Caco-2 (cell line): Measurements from ENCODE around the gene IL2RA. TPM values are rescaled to one million over a fixed set of nuclear protein-coding genes. Genes with fewer than 3 reads are reported as not detected.

ENCODE experiments used
- Bru-seq: library from RNA; stranded (reverse); fragments of 400-500 nt; gene quantifications from one replicate; lab custom pipeline; 2021; lab: Mats Ljungman, UMichigan
- BruChase-seq, 2 experiments: library from RNA; stranded (reverse); fragments of 400-500 nt; gene quantifications; one replicate each; lab custom pipeline; 2021; lab: Mats Ljungman, UMichigan
- BruUV-seq: library from RNA; stranded (reverse); fragments of 400-500 nt; replicated peaks from 2 replicates; lab custom pipeline; 2021; lab: Mats Ljungman, UMichigan
- CTCF ChIA-PET: fragments of 300-600 bp; sonication (Branson Sonifier 250); formaldehyde crosslinking; loops from one replicate; lab custom pipeline; 2022; ENCODE audit warnings: antibody characterized with exemption; lab: Charles Lee
- POLR2A ChIA-PET: fragments of 300-600 bp; sonication (Branson Sonifier 250); formaldehyde crosslinking; loops from one replicate; lab custom pipeline; 2022; ENCODE audit warnings: antibody characterized with exemption; lab: Charles Lee
- DNase-seq, 2 experiments: peaks; one replicate each; pipeline versions ENCODE4 v3.0.0 to v3.0.0-alpha.2; 2020 to 2022
- H3K27me3 ChIP-seq: replicated peaks from 2 replicates; pipeline ENCODE4 v1.6.0; 2011; ENCODE audit warnings: low read length; ENCODE audit not compliant: control insufficient read depth, insufficient read depth
- H3K36me3 ChIP-seq: 2 replicates; pipeline ENCODE4 v1.5.1; 2011; ENCODE audit warnings: low read length; ENCODE audit not compliant: control insufficient read depth, insufficient read depth
- H3K4me1 ChIP-seq: fragments of 250-450 bp; sonication (Bioruptor Pico); 2 replicates; pipeline ENCODE4 v1.5.1; 2020; ENCODE audit warnings: mild to moderate bottlenecking
- H3K4me3 ChIP-seq: 2 replicates; pipeline ENCODE4 v1.5.1; 2011; ENCODE audit warnings: low read depth, mild to moderate bottlenecking, control low read depth, low read length
- H3K9me3 ChIP-seq: fragments of 250-450 bp; sonication (Bioruptor Pico); 2 replicates; pipeline ENCODE4 v1.5.1; 2020; ENCODE audit warnings: mild to moderate bottlenecking, moderate library complexity
- H3K27ac Mint-ChIP-seq: one replicate; pipeline ENCODE4 v1.8.0; 2022; ENCODE audit warnings: mixed read lengths; ENCODE audit not compliant: unreplicated experiment
- H3K27me3 Mint-ChIP-seq: one replicate; pipeline ENCODE4 v1.8.0; 2022; ENCODE audit warnings: mixed read lengths; ENCODE audit not compliant: insufficient read depth, unreplicated experiment
- H3K36me3 Mint-ChIP-seq: one replicate; pipeline ENCODE4 v1.8.0; 2022; ENCODE audit warnings: mild to moderate bottlenecking, mixed read lengths; ENCODE audit not compliant: insufficient read depth, unreplicated experiment
- H3K4me1 Mint-ChIP-seq: one replicate; pipeline ENCODE4 v1.8.0; 2022; ENCODE audit warnings: low read depth, mixed read lengths; ENCODE audit not compliant: unreplicated experiment
- H3K4me3 Mint-ChIP-seq: one replicate; pipeline ENCODE4 v1.8.0; 2022; ENCODE audit warnings: mild to moderate bottlenecking, moderate library complexity, mixed read lengths; ENCODE audit not compliant: unreplicated experiment
- H3K9me3 Mint-ChIP-seq: one replicate; pipeline ENCODE4 v1.8.0; 2022; ENCODE audit warnings: mixed read lengths; ENCODE audit not compliant: unreplicated experiment
- intact Hi-C: fragments of 100-400 bp; cut with micrococcal nuclease; formaldehyde crosslinking; loops from one replicate; pipeline ENCODE4 v1.10.0; 2022; ENCODE audit not compliant: unreplicated experiment
- long read RNA-seq: library from polyadenylated mRNA; stranded (forward); transcript quantifications from one replicate; pipeline ENCODE4 v2.0.0, GENCODE V29; 2022
- total RNA-seq: library from RNA; stranded (reverse); gene quantifications from 2 replicates; pipeline ENCODE4 v1.2.3, GENCODE V29; 2022
- TF ChIP-seq, protein P1 (sequence below), 2 experiments: fragments of 200-600 bp in 1 of 2; IDR thresholded peaks; 1 replicate in 1 of 2; 2 replicates in 1 of 2; pipeline versions ENCODE4 v1.5.1 to v1.8.0; 2011 to 2022; ENCODE audit warnings: antibody characterized with exemption in 1 of 2, control low read depth in 1 of 2, inconsistent platforms in 1 of 2, low read depth in 1 of 2, low read length in 1 of 2, mild to moderate bottlenecking in 1 of 2, moderate library complexity in 1 of 2; ENCODE audit not compliant: insufficient read depth in 1 of 2, severe bottlenecking in 1 of 2, unreplicated experiment in 1 of 2

Gene IL2RA
- total RNA-seq (not detected in 2 replicates), Bru-seq, nascent RNA (not detected), BruChase-seq, experiment 1, labeled RNA remaining after a 2-hour chase (not detected), BruChase-seq, experiment 2, labeled RNA remaining after a 6-hour chase (not detected)
- long read RNA-seq, result 0 reads

DNA sequence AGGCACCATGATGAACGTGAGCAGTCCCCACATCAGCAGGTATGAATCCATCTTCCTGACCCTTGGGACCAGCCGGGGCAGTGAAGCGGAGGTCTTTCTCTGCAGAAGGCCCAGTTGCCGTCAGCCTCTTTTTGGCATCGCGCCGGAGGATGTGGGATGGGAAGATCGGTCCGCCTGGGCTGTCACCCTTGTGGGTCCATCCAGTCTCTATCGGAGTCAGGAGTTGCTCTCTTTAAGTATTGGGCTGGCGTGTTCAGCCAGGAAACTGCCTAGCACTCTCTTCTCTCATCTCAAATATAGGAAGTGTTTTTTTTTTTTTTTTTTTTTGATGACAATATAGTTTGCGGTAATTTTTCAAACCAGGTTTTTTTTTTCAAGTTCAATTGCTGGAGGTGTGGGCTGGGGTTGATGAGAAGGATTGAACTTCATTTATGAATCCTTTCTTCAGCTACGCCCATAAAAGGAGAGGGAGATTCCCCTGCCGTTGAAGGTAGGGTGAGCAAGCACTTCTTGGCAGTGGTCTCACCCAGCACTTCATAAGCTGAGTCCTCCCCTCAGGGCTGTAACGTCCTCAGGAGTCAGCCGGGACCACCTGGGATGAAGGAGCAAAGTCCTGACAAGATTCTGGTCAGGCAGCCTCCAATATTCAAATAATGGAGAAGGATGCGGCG, at the start of gene IL2RA:
Gene IL2RA, minus strand, starts transcription at position 267 of the 671 bp plus-strand sequence. Its CDS starts 216 bp downstream, at position 51.
- no peaks in the 10 kb centered on the region for H3K4me1 ChIP-seq
- H3K27me3 ChIP-seq, result no peaks in the 10 kb centered on the region
- H3K27ac Mint-ChIP-seq, result no peak within 1 kb of the TSS
- peaks cover 25% of the 10 kb centered on the region for H3K27me3 Mint-ChIP-seq
- H3K4me1 Mint-ChIP-seq, result no peaks in the 10 kb centered on the region
- no peak for DNase-seq
- no peaks in the 10 kb centered on the region for H3K9me3 ChIP-seq
- POLR2A ChIA-PET, result no interaction called here
- CTCF ChIA-PET, result no interaction called here
- intact Hi-C loops, result no loop called here
- H3K9me3 Mint-ChIP-seq, result no peaks in the 10 kb centered on the region
- H3K36me3 Mint-ChIP-seq, result no peaks in the 10 kb centered on the region
- H3K4me3 Mint-ChIP-seq, result no peak within 1 kb of the TSS
- no TSS peak for BruUV-seq
- TF ChIP-seq, protein P1, sequence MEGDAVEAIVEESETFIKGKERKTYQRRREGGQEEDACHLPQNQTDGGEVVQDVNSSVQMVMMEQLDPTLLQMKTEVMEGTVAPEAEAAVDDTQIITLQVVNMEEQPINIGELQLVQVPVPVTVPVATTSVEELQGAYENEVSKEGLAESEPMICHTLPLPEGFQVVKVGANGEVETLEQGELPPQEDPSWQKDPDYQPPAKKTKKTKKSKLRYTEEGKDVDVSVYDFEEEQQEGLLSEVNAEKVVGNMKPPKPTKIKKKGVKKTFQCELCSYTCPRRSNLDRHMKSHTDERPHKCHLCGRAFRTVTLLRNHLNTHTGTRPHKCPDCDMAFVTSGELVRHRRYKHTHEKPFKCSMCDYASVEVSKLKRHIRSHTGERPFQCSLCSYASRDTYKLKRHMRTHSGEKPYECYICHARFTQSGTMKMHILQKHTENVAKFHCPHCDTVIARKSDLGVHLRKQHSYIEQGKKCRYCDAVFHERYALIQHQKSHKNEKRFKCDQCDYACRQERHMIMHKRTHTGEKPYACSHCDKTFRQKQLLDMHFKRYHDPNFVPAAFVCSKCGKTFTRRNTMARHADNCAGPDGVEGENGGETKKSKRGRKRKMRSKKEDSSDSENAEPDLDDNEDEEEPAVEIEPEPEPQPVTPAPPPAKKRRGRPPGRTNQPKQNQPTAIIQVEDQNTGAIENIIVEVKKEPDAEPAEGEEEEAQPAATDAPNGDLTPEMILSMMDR (IDR thresholded peaks at IDR 0.05; ENCODE audit: insufficient read depth in 1 of 2, low read depth in 1 of 2, low read length in 1 of 2, severe bottlenecking in 1 of 2, unreplicated experiment in 1 of 2), result no peak
- H3K4me3 ChIP-seq, result no peak within 1 kb of the TSS
- no peaks in the 10 kb centered on the region for H3K36me3 ChIP-seq

DNA sequence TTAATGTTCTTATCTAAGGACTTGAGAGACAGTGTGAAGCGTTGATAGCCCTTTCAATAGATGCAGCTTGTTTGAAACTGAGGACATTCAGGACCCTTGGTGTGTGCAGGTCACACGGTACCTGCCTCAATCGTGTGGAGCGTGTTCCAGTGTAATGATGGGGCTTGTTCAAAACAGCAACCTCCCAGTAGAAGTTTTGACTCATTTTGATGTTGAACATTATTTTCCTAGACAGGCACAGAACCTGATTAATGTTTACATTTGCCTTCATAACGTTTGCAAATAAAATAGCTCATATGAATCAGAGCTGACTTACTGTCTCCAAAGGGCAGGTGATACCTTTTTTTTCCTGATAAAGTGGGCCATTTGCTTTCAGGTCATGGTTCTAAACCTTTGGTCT, 48.0 kb upstream of the IL2RA start:
- BruUV-seq, result no TSS peak
- peaks cover 20% of the 10 kb centered on the region for H3K36me3 ChIP-seq
- Mint-ChIP-seq H3K36me3 (peaks cover 94% of the 10 kb centered on the region), H3K27ac (no peak overlapping the region), H3K4me3 (no peak overlapping the region), H3K9me3 (no peaks in the 10 kb centered on the region), H3K4me1 (no peaks in the 10 kb centered on the region), H3K27me3 (no peaks in the 10 kb centered on the region)
- H3K4me1 ChIP-seq, result no peaks in the 10 kb centered on the region
- DNase-seq, result no peak
- no peaks in the 10 kb centered on the region for H3K9me3 ChIP-seq
- intact Hi-C loops, result no loop called here
- H3K27me3 ChIP-seq, result no peaks in the 10 kb centered on the region
- CTCF ChIA-PET, result interaction anchor here (1.0 to 2.6 kb wide), 2 partner anchors 34 to 292 kb away, joined by 3 to 21 read pairs; no protein-coding TSS in a partner anchor
- no peak overlapping the region for H3K4me3 ChIP-seq
- TF ChIP-seq, protein P1 (IDR thresholded peaks at IDR 0.05; ENCODE audit: insufficient read depth in 1 of 2, low read depth in 1 of 2, low read length in 1 of 2, severe bottlenecking in 1 of 2, unreplicated experiment in 1 of 2), result no peak
- POLR2A ChIA-PET, result no interaction called here

DNA sequence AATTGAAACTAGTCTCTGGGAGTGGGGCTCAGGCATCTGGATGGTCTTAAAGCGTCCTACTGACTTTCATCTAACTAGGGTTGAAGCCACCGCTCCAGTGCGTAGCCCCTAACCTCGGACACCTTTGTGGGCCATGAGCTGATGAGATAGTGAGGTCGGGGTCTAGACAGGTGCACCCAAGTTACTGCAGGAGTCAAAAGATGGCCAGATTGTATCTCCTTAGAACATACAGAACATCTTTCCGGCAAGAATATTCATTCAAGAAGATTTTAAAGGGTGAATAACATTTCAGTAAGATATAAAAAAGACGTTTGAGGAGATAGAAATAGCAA, 47.2 kb upstream of the IL2RA start:
- H3K27me3 Mint-ChIP-seq, result no peaks in the 10 kb centered on the region
- peaks cover 94% of the 10 kb centered on the region for H3K36me3 Mint-ChIP-seq
- ChIA-PET POLR2A (no interaction called here), CTCF (interaction anchor here (2.6 kb wide), 1 partner anchor 292 kb away, joined by 21 read pairs; no protein-coding TSS in a partner anchor)
- no peak overlapping the region for H3K4me3 Mint-ChIP-seq
- no peaks in the 10 kb centered on the region for H3K4me1 Mint-ChIP-seq
- H3K9me3 Mint-ChIP-seq, result no peaks in the 10 kb centered on the region
- Histone ChIP-seq H3K9me3 (no peaks in the 10 kb centered on the region), H3K4me1 (no peaks in the 10 kb centered on the region), H3K27me3 (no peaks in the 10 kb centered on the region), H3K4me3 (no peak overlapping the region), H3K36me3 (peaks cover 17% of the 10 kb centered on the region)
- no peak for DNase-seq
- TF ChIP-seq, protein P1 (IDR thresholded peaks at IDR 0.05; ENCODE audit: insufficient read depth in 1 of 2, low read depth in 1 of 2, low read length in 1 of 2, severe bottlenecking in 1 of 2, unreplicated experiment in 1 of 2), result no peak
- no TSS peak for BruUV-seq
- H3K27ac Mint-ChIP-seq, result no peak overlapping the region
- intact Hi-C loops, result loop anchor here (1.0 to 2.0 kb wide), 6 partner anchors 21 to 297 kb away; partner anchors contain the start of genes PFKFB3 and RBM17
